Measurements from ENCODE around the gene TOPAZ1. TPM values are rescaled to one million over a fixed set of nuclear protein-coding genes. Genes with fewer than 3 reads are reported as not detected.
A peak's percentile ranks its signal among the peaks of the same experiment; 100 is the strongest.

The TOPAZ1 gene
- total RNA-seq, 3 donors from 2014 or later = not detected

GRCh38 chr3:44330444-44330843 lies 88.8 kb downstream of the TOPAZ1 start:
- no peak overlapping the region for H3K27ac ChIP-seq
- intact Hi-C loops (cut with DNase I; ENCODE audit: low total_unique reads) = no loop called here
- no peak overlapping the region for H3K4me3 ChIP-seq
- no peaks in the 10 kb centered on the region for H3K27me3 ChIP-seq
- no peaks in the 10 kb centered on the region for H3K4me1 ChIP-seq
- no peak for DNase-seq (ENCODE audit: low spot score in 2 of 2)
- H3K9me3 ChIP-seq = no peaks in the 10 kb centered on the region
- TF ChIP-seq CTCF (IDR thresholded peaks at IDR 0.05) (no peak), POLR2A (IDR thresholded peaks at IDR 0.05) (no peak), POLR2AphosphoS5 (IDR thresholded peaks at IDR 0.05) (no peak)
- H3K36me3 ChIP-seq = no peaks in the 10 kb centered on the region

- Histone ChIP-seq H3K4me1 (no peaks in the 10 kb centered on the region), H3K27ac (no peak overlapping the region), H3K27me3 (no peaks in the 10 kb centered on the region), H3K36me3 (no peaks in the 10 kb centered on the region), H3K4me3 (no peak overlapping the region), H3K9me3 (no peaks in the 10 kb centered on the region)
- intact Hi-C loops (cut with DNase I; ENCODE audit: low total_unique reads) = no loop called here
- TF ChIP-seq CTCF (IDR thresholded peaks at IDR 0.05) (no peak), POLR2A (IDR thresholded peaks at IDR 0.05) (no peak), POLR2AphosphoS5 (IDR thresholded peaks at IDR 0.05) (no peak)
- no peak for DNase-seq (ENCODE audit: low spot score in 2 of 2)
Measured at GRCh38 chr3:44334326-44334725, 92.6 kb downstream of the TOPAZ1 start.

GRCh38 chr3:44337248-44337785 lies 95.6 kb downstream of the TOPAZ1 start:
- intact Hi-C loops (cut with DNase I; ENCODE audit: low total_unique reads) = no loop called here
- Histone ChIP-seq H3K27ac (peak overlapping the region; percentile 90 to 95), H3K36me3 (no peaks in the 10 kb centered on the region), H3K4me1 (no peaks in the 10 kb centered on the region), H3K9me3 (no peaks in the 10 kb centered on the region), H3K27me3 (no peaks in the 10 kb centered on the region), H3K4me3 (peak overlapping the region; percentile 71 to 84 (median 80))
- TF ChIP-seq POLR2AphosphoS5 (IDR thresholded peaks at IDR 0.05) = no peak
- no peak for TF ChIP-seq CTCF (IDR thresholded peaks at IDR 0.05)
- no peak for TF ChIP-seq POLR2A (IDR thresholded peaks at IDR 0.05)
- no peak for DNase-seq (ENCODE audit: low spot score in 2 of 2)

GRCh38 chr3:44338010-44338827 lies 96.5 kb downstream of the TOPAZ1 start, which contains the start of gene TCAIM:
Gene TCAIM, plus strand, starts transcription at chr3:44338766. Its CDS starts 16,017 bp downstream, at chr3:44354783.
- Histone ChIP-seq H3K4me1 (no peaks in the 10 kb centered on the region), H3K27ac (peak within 1 kb of the TSS; percentile 90 to 95), H3K36me3 (no peaks in the 10 kb centered on the region), H3K4me3 (peak within 1 kb of the TSS; percentile 71 to 84 (median 80)), H3K9me3 (no peaks in the 10 kb centered on the region), H3K27me3 (no peaks in the 10 kb centered on the region)
- intact Hi-C loops (cut with DNase I; ENCODE audit: low total_unique reads) = no loop called here
- TF ChIP-seq CTCF (IDR thresholded peaks at IDR 0.05) (no peak), POLR2AphosphoS5 (IDR thresholded peaks at IDR 0.05) (peak; percentile 70 to 89 (median 87))
- peak; percentile 96 to 97 for DNase-seq (ENCODE audit: low spot score in 2 of 2)

GRCh38 chr3:44338828-44339127 lies 97.1 kb downstream of the TOPAZ1 start:
- H3K4me3 ChIP-seq = peak overlapping the region; percentile 71 to 84 (median 80)
- no peak for DNase-seq (ENCODE audit: low spot score in 2 of 2)
- no peaks in the 10 kb centered on the region for H3K36me3 ChIP-seq
- peak overlapping the region; percentile 90 to 95 for H3K27ac ChIP-seq
- TF ChIP-seq POLR2A (IDR thresholded peaks at IDR 0.05) (peak; percentile 38), POLR2AphosphoS5 (IDR thresholded peaks at IDR 0.05) (peak in 2 of 3 donors; percentile 6 to 12), CTCF (IDR thresholded peaks at IDR 0.05) (no peak)
- H3K27me3 ChIP-seq = no peaks in the 10 kb centered on the region
- no peaks in the 10 kb centered on the region for H3K9me3 ChIP-seq
- intact Hi-C loops (cut with DNase I; ENCODE audit: low total_unique reads) = no loop called here
- H3K4me1 ChIP-seq = no peaks in the 10 kb centered on the region
